Thyroid gland (tissue), 4 donors: Measurements from ENCODE around the gene RAB30.

Source experiments
- POLR2A ChIP-seq, 2 donors: fragments of 450-650 bp; IDR thresholded peaks; one replicate each; pipeline ENCODE4 v1.6.1; 2017; ENCODE audit warnings: antibody characterized with exemption in 2 of 2, mild to moderate bottlenecking in 2 of 2, moderate library complexity in 1 of 2
- TF ChIP-seq, protein P1 (sequence below), 6 experiments: fragments of 200-600 bp in 3 of 6; fragments of 450-650 bp in 3 of 6; sonication (generic) in 3 of 6; IDR thresholded peaks; one replicate each; pipeline ENCODE4 v1.5.1; 2016 to 2019; ENCODE audit warnings: antibody characterized with exemption in 6 of 6, mild to moderate bottlenecking in 2 of 6, inconsistent platforms in 1 of 6, moderate library complexity in 1 of 6

DNA sequence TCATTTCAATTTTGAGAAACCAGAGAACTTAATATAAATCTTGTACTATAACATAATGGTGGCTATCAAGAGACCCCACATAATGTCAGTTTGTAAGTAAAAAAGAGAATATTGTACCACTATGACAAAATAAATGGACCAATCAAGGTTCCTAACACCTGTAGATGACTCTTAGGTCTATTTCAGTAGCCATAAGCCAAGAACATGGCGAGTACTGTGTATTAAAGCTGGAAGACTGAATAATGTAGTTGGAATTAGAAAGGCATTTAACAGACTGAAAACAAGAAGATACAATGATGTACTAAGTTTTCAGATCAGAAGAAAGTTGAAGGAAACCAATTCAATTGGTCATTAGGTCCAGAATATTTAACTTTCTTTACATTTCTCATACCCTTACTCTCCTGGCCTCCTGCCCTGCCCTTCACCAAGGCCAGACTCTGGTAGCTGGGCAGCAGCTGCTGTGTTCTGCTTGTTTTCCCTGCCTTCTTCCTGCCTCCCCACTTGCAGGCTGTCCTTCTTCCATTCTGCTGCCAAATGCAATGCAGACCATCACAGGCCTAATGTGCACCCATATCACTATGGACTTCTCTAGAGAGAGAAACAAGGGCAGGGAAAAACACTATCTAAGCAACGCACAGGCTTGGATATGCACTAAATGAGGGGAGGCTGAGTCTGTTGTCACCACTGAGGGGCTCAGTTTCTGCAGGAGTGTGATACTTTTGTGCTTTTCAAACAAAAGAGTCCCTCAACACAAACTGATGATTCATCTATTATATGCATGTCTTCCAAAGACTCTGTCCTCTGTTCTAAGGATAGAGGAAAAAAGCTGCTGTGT lies 60.1 kb downstream of the RAB30 start:
- TF ChIP-seq, protein P1, sequence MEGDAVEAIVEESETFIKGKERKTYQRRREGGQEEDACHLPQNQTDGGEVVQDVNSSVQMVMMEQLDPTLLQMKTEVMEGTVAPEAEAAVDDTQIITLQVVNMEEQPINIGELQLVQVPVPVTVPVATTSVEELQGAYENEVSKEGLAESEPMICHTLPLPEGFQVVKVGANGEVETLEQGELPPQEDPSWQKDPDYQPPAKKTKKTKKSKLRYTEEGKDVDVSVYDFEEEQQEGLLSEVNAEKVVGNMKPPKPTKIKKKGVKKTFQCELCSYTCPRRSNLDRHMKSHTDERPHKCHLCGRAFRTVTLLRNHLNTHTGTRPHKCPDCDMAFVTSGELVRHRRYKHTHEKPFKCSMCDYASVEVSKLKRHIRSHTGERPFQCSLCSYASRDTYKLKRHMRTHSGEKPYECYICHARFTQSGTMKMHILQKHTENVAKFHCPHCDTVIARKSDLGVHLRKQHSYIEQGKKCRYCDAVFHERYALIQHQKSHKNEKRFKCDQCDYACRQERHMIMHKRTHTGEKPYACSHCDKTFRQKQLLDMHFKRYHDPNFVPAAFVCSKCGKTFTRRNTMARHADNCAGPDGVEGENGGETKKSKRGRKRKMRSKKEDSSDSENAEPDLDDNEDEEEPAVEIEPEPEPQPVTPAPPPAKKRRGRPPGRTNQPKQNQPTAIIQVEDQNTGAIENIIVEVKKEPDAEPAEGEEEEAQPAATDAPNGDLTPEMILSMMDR (IDR thresholded peaks at IDR 0.05) = no peak
- TF ChIP-seq POLR2A (IDR thresholded peaks at IDR 0.05) = no peak
